ENCODE measurements around the gene NIFK. TPM values are rescaled to one million over a fixed set of nuclear protein-coding genes. Genes with fewer than 3 reads are reported as not detected.
A peak's percentile ranks its signal among the peaks of the same experiment; 100 is the strongest.

The NIFK gene
- total and polyA plus RNA-seq, 2 experiments from 2014 or later, result 53.6 to 54.6 TPM

DNA sequence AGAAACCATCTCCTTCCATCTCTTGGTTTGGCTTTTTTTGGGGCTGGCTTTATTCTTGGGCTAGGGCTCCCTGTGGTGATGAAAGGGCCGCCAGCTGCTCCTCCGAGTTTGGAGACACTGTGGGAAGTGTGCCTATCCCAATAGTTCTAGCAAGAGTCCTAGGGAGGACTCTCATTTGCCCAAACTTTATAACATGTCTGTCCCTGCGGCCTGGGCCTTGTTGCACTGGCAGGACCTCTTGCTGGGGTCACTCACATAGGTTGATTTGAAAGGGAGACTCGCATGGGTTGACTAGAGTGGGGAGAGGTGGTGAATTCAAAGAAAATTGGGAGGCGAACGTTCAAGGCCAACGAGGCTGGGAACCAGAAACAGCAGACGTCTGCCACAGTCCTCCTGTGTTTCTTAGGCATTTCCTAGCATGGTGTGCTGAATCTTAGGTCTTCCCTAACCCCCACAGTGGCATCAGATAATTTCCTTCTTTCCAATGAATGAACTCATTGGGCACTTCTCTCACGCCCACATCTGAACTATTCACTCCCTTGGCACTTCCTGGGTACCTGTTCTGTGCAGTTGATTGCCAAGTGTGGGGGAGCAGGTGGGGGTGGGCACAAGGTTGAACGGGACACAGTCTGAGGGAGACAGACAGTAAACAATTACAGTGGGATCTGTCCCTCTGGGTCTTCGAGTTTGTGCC lies 26.8 kb downstream of the NIFK start:
- 82% methylated on average over 11 of the region's 11 CpGs for WGBS (ENCODE audit: low lambda C conversion rate, missing lambda C conversion rate)
- no peak for TF ChIP-seq EZH2phosphoT487 (IDR thresholded peaks at IDR 0.05; ENCODE audit: low read depth, severe bottlenecking, unreplicated experiment)
- TF ChIP-seq EZH2 (IDR thresholded peaks at IDR 0.05; ENCODE audit: borderline replicate concordance), result no peak
- TF ChIP-seq, protein P1, sequence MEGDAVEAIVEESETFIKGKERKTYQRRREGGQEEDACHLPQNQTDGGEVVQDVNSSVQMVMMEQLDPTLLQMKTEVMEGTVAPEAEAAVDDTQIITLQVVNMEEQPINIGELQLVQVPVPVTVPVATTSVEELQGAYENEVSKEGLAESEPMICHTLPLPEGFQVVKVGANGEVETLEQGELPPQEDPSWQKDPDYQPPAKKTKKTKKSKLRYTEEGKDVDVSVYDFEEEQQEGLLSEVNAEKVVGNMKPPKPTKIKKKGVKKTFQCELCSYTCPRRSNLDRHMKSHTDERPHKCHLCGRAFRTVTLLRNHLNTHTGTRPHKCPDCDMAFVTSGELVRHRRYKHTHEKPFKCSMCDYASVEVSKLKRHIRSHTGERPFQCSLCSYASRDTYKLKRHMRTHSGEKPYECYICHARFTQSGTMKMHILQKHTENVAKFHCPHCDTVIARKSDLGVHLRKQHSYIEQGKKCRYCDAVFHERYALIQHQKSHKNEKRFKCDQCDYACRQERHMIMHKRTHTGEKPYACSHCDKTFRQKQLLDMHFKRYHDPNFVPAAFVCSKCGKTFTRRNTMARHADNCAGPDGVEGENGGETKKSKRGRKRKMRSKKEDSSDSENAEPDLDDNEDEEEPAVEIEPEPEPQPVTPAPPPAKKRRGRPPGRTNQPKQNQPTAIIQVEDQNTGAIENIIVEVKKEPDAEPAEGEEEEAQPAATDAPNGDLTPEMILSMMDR (IDR thresholded peaks at IDR 0.05; ENCODE audit: poor library complexity), result no peak
- Histone ChIP-seq H2AFZ (no peak overlapping the region), H3K9me3 (ENCODE audit: low read depth) (no peaks in the 10 kb centered on the region), H3K27me3 (no peaks in the 10 kb centered on the region), H4K20me1 (ENCODE audit: insufficient read depth, poor library complexity, severe bottlenecking) (no peaks in the 10 kb centered on the region), H3K27ac (no peak overlapping the region), H3K4me3 (no peak overlapping the region), H3K79me2 (no peaks in the 10 kb centered on the region), H3K4me2 (no peak overlapping the region), H3K9me2 (replicated peaks; ENCODE audit: insufficient read depth) (no peaks in the 10 kb centered on the region), H3K36me3 (replicated peaks; ENCODE audit: insufficient read depth, low read depth) (no peaks in the 10 kb centered on the region), H3K4me1 (ENCODE audit: insufficient read depth) (peaks cover 6% of the 10 kb centered on the region)
- DNase-seq (ENCODE audit: low spot score), result no peak

DNA sequence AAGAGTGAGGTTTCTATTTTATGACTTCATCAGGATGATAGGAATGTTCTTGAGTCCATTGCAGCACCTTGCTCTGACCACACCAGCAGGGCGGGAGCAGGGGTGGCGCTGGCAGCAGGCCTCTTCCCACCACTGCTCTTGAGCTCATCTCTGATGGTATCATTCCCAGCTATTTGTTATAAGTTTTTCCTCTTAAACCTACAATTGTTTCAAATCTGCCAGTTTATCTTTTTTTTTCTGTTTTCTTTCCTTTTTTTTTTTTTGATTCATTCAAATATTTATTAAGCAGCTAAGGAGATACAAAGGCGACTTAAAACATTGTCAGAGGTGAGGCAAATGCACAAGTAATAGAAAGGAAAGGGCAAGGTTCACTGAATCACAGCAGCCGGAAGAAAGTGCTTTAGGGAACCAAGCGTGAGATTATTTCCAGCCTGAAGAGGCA lies 28.7 kb downstream of the NIFK start:
- WGBS (ENCODE audit: low lambda C conversion rate, missing lambda C conversion rate), result 67% methylated on average over 5 of the region's 5 CpGs
- H3K4me2 ChIP-seq, result peak overlapping the region; percentile 64
- no peaks in the 10 kb centered on the region for H3K27me3 ChIP-seq
- DNase-seq (ENCODE audit: low spot score), result peak; percentile 67
- H3K4me3 ChIP-seq, result no peak overlapping the region
- H3K4me1 ChIP-seq (ENCODE audit: insufficient read depth), result peaks cover 6% of the 10 kb centered on the region
- no peaks in the 10 kb centered on the region for H3K9me3 ChIP-seq (ENCODE audit: low read depth)
- H2AFZ ChIP-seq, result no peak overlapping the region
- no peaks in the 10 kb centered on the region for H3K9me2 ChIP-seq (replicated peaks; ENCODE audit: insufficient read depth)
- H3K79me2 ChIP-seq, result no peaks in the 10 kb centered on the region
- H3K27ac ChIP-seq, result peak overlapping the region; percentile 96
- TF ChIP-seq, protein P1 (IDR thresholded peaks at IDR 0.05; ENCODE audit: poor library complexity), result no peak
- TF ChIP-seq EZH2 (IDR thresholded peaks at IDR 0.05; ENCODE audit: borderline replicate concordance) (no peak), EZH2phosphoT487 (IDR thresholded peaks at IDR 0.05; ENCODE audit: low read depth, severe bottlenecking, unreplicated experiment) (no peak)
- H3K36me3 ChIP-seq (replicated peaks; ENCODE audit: insufficient read depth, low read depth), result no peaks in the 10 kb centered on the region
- no peaks in the 10 kb centered on the region for H4K20me1 ChIP-seq (ENCODE audit: insufficient read depth, poor library complexity, severe bottlenecking)

DNA sequence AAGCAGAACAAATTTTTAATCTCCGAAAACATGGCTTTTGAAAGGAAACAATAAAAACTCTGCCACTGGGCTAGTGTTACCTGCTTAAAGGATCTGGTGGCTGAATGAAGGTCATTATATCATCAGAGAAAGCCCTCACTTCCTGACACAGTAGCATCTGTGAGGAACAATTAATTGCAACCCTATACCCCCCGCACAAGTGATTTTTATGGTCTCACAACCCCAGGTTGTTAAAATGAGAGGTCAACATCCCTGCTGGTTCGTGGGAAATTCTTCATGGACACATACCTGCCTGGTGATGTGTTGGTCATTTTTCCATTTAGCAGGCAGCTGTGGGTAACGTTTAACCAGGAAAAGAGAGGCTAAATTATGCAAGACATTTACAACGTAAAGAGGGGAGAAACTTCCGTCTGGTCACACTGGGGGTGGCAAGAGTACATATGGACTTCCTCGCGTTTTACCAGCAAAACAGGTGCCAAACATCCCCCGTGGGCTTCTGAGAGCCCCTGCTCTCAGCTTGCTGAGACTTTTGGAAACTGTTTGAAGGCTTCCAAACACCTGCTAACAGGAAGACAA lies 29.2 kb downstream of the NIFK start:
- whole genome bisulfite sequencing (ENCODE audit: low lambda C conversion rate, missing lambda C conversion rate), result 53% methylated on average over 9 of the region's 9 CpGs
- H2AFZ ChIP-seq, result no peak overlapping the region
- peak overlapping the region; percentile 64 for H3K4me2 ChIP-seq
- H3K36me3 ChIP-seq (replicated peaks; ENCODE audit: insufficient read depth, low read depth), result no peaks in the 10 kb centered on the region
- H3K4me1 ChIP-seq (ENCODE audit: insufficient read depth), result peaks cover 6% of the 10 kb centered on the region
- H3K9me2 ChIP-seq (replicated peaks; ENCODE audit: insufficient read depth), result no peaks in the 10 kb centered on the region
- H4K20me1 ChIP-seq (ENCODE audit: insufficient read depth, poor library complexity, severe bottlenecking), result no peaks in the 10 kb centered on the region
- peak; percentile 64 for DNase-seq (ENCODE audit: low spot score)
- H3K27ac ChIP-seq, result peak overlapping the region; percentile 96
- no peaks in the 10 kb centered on the region for H3K27me3 ChIP-seq
- TF ChIP-seq EZH2 (IDR thresholded peaks at IDR 0.05; ENCODE audit: borderline replicate concordance) (no peak), EZH2phosphoT487 (IDR thresholded peaks at IDR 0.05; ENCODE audit: low read depth, severe bottlenecking, unreplicated experiment) (no peak)
- TF ChIP-seq, protein P1 (IDR thresholded peaks at IDR 0.05; ENCODE audit: poor library complexity), result no peak
- no peaks in the 10 kb centered on the region for H3K9me3 ChIP-seq (ENCODE audit: low read depth)
- H3K79me2 ChIP-seq, result no peaks in the 10 kb centered on the region
- H3K4me3 ChIP-seq, result no peak overlapping the region

Data from hepatocyte (in vitro differentiated cells).